ENCODE measurements around the gene LRRC72. TPM values are rescaled to one million over a fixed set of nuclear protein-coding genes. Genes with fewer than 3 reads are reported as not detected.
"Not testable (repeated sequence)": the region's sequence is repeated elsewhere in the genome, so short reads cannot be mapped to it uniquely, and the experiment has no call there.

Gene LRRC72
- total and polyA plus RNA-seq, 10 of the 15 experiments (the other 5 are each of a cell fraction or from before 2014, with no cell fraction given): not detected

GRCh38 chr7:16519985-16520384 is 6.6 kb upstream of the LRRC72 start:
- FAIRE-seq; H4K20me1 ChIP-seq (ENCODE audit: control insufficient read depth, insufficient read depth); in situ Hi-C loops (cut with MboI); CTCF ChIA-PET; BruUV-seq (replicated peaks); ATAC-seq; POLR2A ChIA-PET; RAD21 ChIA-PET (ENCODE audit: unreplicated experiment); H3K9ac ChIP-seq (ENCODE audit: control insufficient read depth, insufficient read depth, low read length); SMC1A ChIA-PET (ENCODE audit: uncharacterized antibody, unreplicated experiment); intact Hi-C loops (cut with micrococcal nuclease; ENCODE audit: unreplicated experiment); H3K9me3 ChIP-seq (replicated peaks; ENCODE audit: control insufficient read depth, insufficient read depth, low read length); DNase-seq (ENCODE audit: low read depth, low spot score); H3K4me2 ChIP-seq (ENCODE audit: control insufficient read depth, insufficient read depth); H3K4me1 ChIP-seq (ENCODE audit: control insufficient read depth, insufficient read depth, low read length); H3K79me2 ChIP-seq (ENCODE audit: control insufficient read depth, insufficient read depth, low read length); H3K36me3 ChIP-seq (ENCODE audit: control insufficient read depth in 2 of 2, insufficient read depth in 2 of 2, low read length in 1 of 2); H3K4me3 ChIP-seq; H2AFZ ChIP-seq (ENCODE audit: control insufficient read depth, low read depth, low read length); H3K27me3 ChIP-seq (replicated peaks in 1 of 2; ENCODE audit: control insufficient read depth in 2 of 2, insufficient read depth in 2 of 2, low read length in 1 of 2); H3K27ac ChIP-seq (ENCODE audit: control insufficient read depth, insufficient read depth): not testable (repeated sequence)
- WGBS (ENCODE audit: insufficient coverage, insufficient replicate concordance, low lambda C conversion rate, missing lambda C conversion rate): 35% methylated on average over 2 of the region's 2 CpGs

- no peaks in the 10 kb centered on the region for H3K4me1 ChIP-seq (ENCODE audit: control insufficient read depth, insufficient read depth, low read length)
- no peak for FAIRE-seq
- no TSS peak for BruUV-seq (replicated peaks)
Measured at GRCh38 chr7:16524332-16524731, 2.3 kb upstream of the LRRC72 start.

More at GRCh38 chr7:16524332-16524731, 2.3 kb upstream of the LRRC72 start:
- DNase-seq (ENCODE audit: low read depth, low spot score) (no peak), ATAC-seq (no peak)
- no peak overlapping the region for H3K4me2 ChIP-seq (ENCODE audit: control insufficient read depth, insufficient read depth)
- no peak for TF ChIP-seq REST (IDR thresholded peaks at IDR 0.05; ENCODE audit: low read depth, low read length)
- in situ Hi-C loops (cut with MboI) (no loop called here), intact Hi-C loops (cut with micrococcal nuclease; ENCODE audit: unreplicated experiment) (no loop called here)
- WGBS (ENCODE audit: insufficient coverage, insufficient replicate concordance, low lambda C conversion rate, missing lambda C conversion rate): 8% methylated on average over 1 of the region's 1 CpG
- ChIA-PET RAD21 (ENCODE audit: unreplicated experiment) (no interaction called here), CTCF (no interaction called here), POLR2A (no interaction called here), SMC1A (ENCODE audit: uncharacterized antibody, unreplicated experiment) (interaction anchor here (1.4 kb wide), 1 partner anchor 62 kb away, joined by 3 read pairs; no protein-coding TSS in a partner anchor)
- no peak overlapping the region for H2AFZ ChIP-seq (ENCODE audit: control insufficient read depth, low read depth, low read length)
- H3K27ac ChIP-seq (ENCODE audit: control insufficient read depth, insufficient read depth): no peak overlapping the region
- no peak overlapping the region for H3K9ac ChIP-seq (ENCODE audit: control insufficient read depth, insufficient read depth, low read length)
- H3K27me3 ChIP-seq (replicated peaks in 1 of 2; ENCODE audit: control insufficient read depth in 2 of 2, insufficient read depth in 2 of 2, low read length in 1 of 2): no peaks in the 10 kb centered on the region; a peak in 1 of 4 replicates
- H3K79me2 ChIP-seq (ENCODE audit: control insufficient read depth, insufficient read depth, low read length): no peaks in the 10 kb centered on the region
- no peaks in the 10 kb centered on the region for H3K36me3 ChIP-seq (ENCODE audit: control insufficient read depth in 2 of 2, insufficient read depth in 2 of 2, low read length in 1 of 2)
- no peak overlapping the region for H3K4me3 ChIP-seq
- H3K9me3 ChIP-seq (replicated peaks; ENCODE audit: control insufficient read depth, insufficient read depth, low read length): no peaks in the 10 kb centered on the region
- no peaks in the 10 kb centered on the region for H4K20me1 ChIP-seq (ENCODE audit: control insufficient read depth, insufficient read depth)
